Gastroesophageal sphincter (tissue), 3 donors: Measurements from ENCODE around the gene EPB41L3.

ENCODE experiments used
- CTCF ChIP-seq, 4 experiments: fragments of 200-600 bp in 2 of 4; fragments of 450-650 bp in 2 of 4; sonication (generic) in 1 of 4; IDR thresholded peaks; one replicate each; pipeline ENCODE4 v1.5.1; 2017 to 2019; ENCODE audit warnings: antibody characterized with exemption in 4 of 4, mild to moderate bottlenecking in 2 of 4, moderate library complexity in 2 of 4
- POLR2A ChIP-seq, 2 donors: fragments of 450-650 bp; IDR thresholded peaks; one replicate each; pipeline ENCODE4 v1.6.1; 2017; ENCODE audit warnings: antibody characterized with exemption in 2 of 2, mild to moderate bottlenecking in 2 of 2, moderate library complexity in 1 of 2

- TF ChIP-seq POLR2A (IDR thresholded peaks at IDR 0.05): no peak
- TF ChIP-seq CTCF (IDR thresholded peaks at IDR 0.05): peak in 2 of 4 experiments; percentile 13 to 38
Observed at GRCh38 chr18:5424903-5425664, 118.7 kb downstream of the EPB41L3 start.
